Choroid plexus epithelial cell (primary cell): ENCODE measurements around the gene AHR.
"Not testable (repeated sequence)": the region's sequence is repeated elsewhere in the genome, so short reads cannot be mapped to it uniquely, and the experiment has no call there.

Experiments
- DNase-seq: peaks from one replicate; pipeline ENCODE4 v3.0.0-alpha.2; 2010; ENCODE audit warnings: low read depth
- H3K4me3 ChIP-seq: 2 replicates; pipeline ENCODE4 v1.5.1; 2011; ENCODE audit warnings: low read depth, mild to moderate bottlenecking, control low read depth, low read length, moderate library complexity
- CTCF ChIP-seq: conservative IDR thresholded peaks from 2 replicates; pipeline ENCODE4 v1.5.1; 2011; ENCODE audit warnings: low read depth, mild to moderate bottlenecking, control low read depth, inconsistent platforms, low read length, moderate library complexity

The AHR gene

GRCh38 chr7:17374654-17375053 lies 76.2 kb downstream of the AHR start:
- peak; percentile 70 for DNase-seq
- no peak overlapping the region for H3K4me3 ChIP-seq
- no peak for TF ChIP-seq CTCF

- no peak for DNase-seq
- TF ChIP-seq CTCF = no peak
- no peak overlapping the region for H3K4me3 ChIP-seq
Measured at GRCh38 chr7:17376595-17376994, 78.1 kb downstream of the AHR start.

GRCh38 chr7:17380736-17381662 lies 82.5 kb downstream of the AHR start:
- DNase-seq = no peak
- H3K4me3 ChIP-seq = no peak overlapping the region
- TF ChIP-seq CTCF = no peak

GRCh38 chr7:17382408-17383354 lies 84.2 kb downstream of the AHR start:
- not testable (repeated sequence) for DNase-seq, H3K4me3 ChIP-seq

GRCh38 chr7:17384400-17384799 lies 85.9 kb downstream of the AHR start:
- no peak for TF ChIP-seq CTCF
- DNase-seq = no peak
- no peak overlapping the region for H3K4me3 ChIP-seq

- TF ChIP-seq CTCF = no peak
- H3K4me3 ChIP-seq = no peak overlapping the region
- no peak for DNase-seq
Measured at GRCh38 chr7:17385612-17386011, 87.2 kb downstream of the AHR start.

- H3K4me3 ChIP-seq = no peak overlapping the region
- DNase-seq = no peak
- TF ChIP-seq CTCF = no peak
Measured at GRCh38 chr7:17390392-17390791, 91.9 kb downstream of the AHR start.
